ENCODE results near the gene RB1.

RB1 gene

GRCh38 chr13:48491423-48492095, 188.0 kb downstream of the RB1 start:
- H3K4me3 ChIP-seq (ENCODE audit: low read depth, low read length): peak overlapping the region; percentile 48
- no peak for TF ChIP-seq MYC (IDR thresholded peaks at IDR 0.05; ENCODE audit: low read depth, low read length)
- TF ChIP-seq MAX (IDR thresholded peaks at IDR 0.05; ENCODE audit: low read depth, low read length): no peak
- no peak for TF ChIP-seq CTCF (IDR thresholded peaks at IDR 0.05; ENCODE audit: low read depth, low read length)
- no peak for TF ChIP-seq POLR2A (IDR thresholded peaks at IDR 0.05; ENCODE audit: extremely low read depth, insufficient read length)

GRCh38 chr13:48492096-48492440, 188.5 kb downstream of the RB1 start:
- TF ChIP-seq MAX (IDR thresholded peaks at IDR 0.05; ENCODE audit: low read depth, low read length) (no peak), POLR2A (IDR thresholded peaks at IDR 0.05; ENCODE audit: extremely low read depth, insufficient read length) (peak; percentile 4)
- no peak for DNase-seq (ENCODE audit: low read depth)
- peak overlapping the region; percentile 48 for H3K4me3 ChIP-seq (ENCODE audit: low read depth, low read length)

More at GRCh38 chr13:48491423-48492095, 188.0 kb downstream of the RB1 start:
- DNase-seq (ENCODE audit: low read depth): no peak

GRCh38 chr13:48492470-48493065, 189.0 kb downstream of the RB1 start:
- TF ChIP-seq MYC (IDR thresholded peaks at IDR 0.05; ENCODE audit: low read depth, low read length) (peak; percentile 93), CTCF (IDR thresholded peaks at IDR 0.05; ENCODE audit: low read depth, low read length) (no peak), POLR2A (IDR thresholded peaks at IDR 0.05; ENCODE audit: extremely low read depth, insufficient read length) (no peak), MAX (IDR thresholded peaks at IDR 0.05; ENCODE audit: low read depth, low read length) (peak; percentile 95)
- peak overlapping the region; percentile 48 for H3K4me3 ChIP-seq (ENCODE audit: low read depth, low read length)
- peak; percentile 93 for DNase-seq (ENCODE audit: low read depth)

GRCh38 chr13:48493066-48493765, 189.7 kb downstream of the RB1 start:
- H3K4me3 ChIP-seq (ENCODE audit: low read depth, low read length): no peak overlapping the region
- peak; percentile 24 for DNase-seq (ENCODE audit: low read depth)
- TF ChIP-seq CTCF (IDR thresholded peaks at IDR 0.05; ENCODE audit: low read depth, low read length) (no peak), MAX (IDR thresholded peaks at IDR 0.05; ENCODE audit: low read depth, low read length) (no peak), POLR2A (IDR thresholded peaks at IDR 0.05; ENCODE audit: extremely low read depth, insufficient read length) (no peak), MYC (IDR thresholded peaks at IDR 0.05; ENCODE audit: low read depth, low read length) (no peak)

GRCh38 chr13:48493851-48494250, 190.3 kb downstream of the RB1 start:
- TF ChIP-seq MYC (IDR thresholded peaks at IDR 0.05; ENCODE audit: low read depth, low read length) (no peak), CTCF (IDR thresholded peaks at IDR 0.05; ENCODE audit: low read depth, low read length) (no peak), MAX (IDR thresholded peaks at IDR 0.05; ENCODE audit: low read depth, low read length) (no peak), POLR2A (IDR thresholded peaks at IDR 0.05; ENCODE audit: extremely low read depth, insufficient read length) (no peak)
- no peak overlapping the region for H3K4me3 ChIP-seq (ENCODE audit: low read depth, low read length)
- no peak for DNase-seq (ENCODE audit: low read depth)

- no peak for TF ChIP-seq MAX (IDR thresholded peaks at IDR 0.05; ENCODE audit: low read depth, low read length)
- no peak for DNase-seq (ENCODE audit: low read depth)
- H3K4me3 ChIP-seq (ENCODE audit: low read depth, low read length): no peak overlapping the region
Measured at GRCh38 chr13:48494874-48495273, 191.3 kb downstream of the RB1 start.
